Medulla oblongata (tissue), 1 donor: ENCODE measurements around the gene TRIM38.
"Not testable (repeated sequence)": the region's sequence is repeated elsewhere in the genome, so short reads cannot be mapped to it uniquely, and the experiment has no call there.

ENCODE experiments used
- DNase-seq: peaks from one replicate; pipeline ENCODE4 v3.0.0-alpha.2; 2015; ENCODE audit errors: extremely low spot score

The TRIM38 gene, protein sequence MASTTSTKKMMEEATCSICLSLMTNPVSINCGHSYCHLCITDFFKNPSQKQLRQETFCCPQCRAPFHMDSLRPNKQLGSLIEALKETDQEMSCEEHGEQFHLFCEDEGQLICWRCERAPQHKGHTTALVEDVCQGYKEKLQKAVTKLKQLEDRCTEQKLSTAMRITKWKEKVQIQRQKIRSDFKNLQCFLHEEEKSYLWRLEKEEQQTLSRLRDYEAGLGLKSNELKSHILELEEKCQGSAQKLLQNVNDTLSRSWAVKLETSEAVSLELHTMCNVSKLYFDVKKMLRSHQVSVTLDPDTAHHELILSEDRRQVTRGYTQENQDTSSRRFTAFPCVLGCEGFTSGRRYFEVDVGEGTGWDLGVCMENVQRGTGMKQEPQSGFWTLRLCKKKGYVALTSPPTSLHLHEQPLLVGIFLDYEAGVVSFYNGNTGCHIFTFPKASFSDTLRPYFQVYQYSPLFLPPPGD

DNA sequence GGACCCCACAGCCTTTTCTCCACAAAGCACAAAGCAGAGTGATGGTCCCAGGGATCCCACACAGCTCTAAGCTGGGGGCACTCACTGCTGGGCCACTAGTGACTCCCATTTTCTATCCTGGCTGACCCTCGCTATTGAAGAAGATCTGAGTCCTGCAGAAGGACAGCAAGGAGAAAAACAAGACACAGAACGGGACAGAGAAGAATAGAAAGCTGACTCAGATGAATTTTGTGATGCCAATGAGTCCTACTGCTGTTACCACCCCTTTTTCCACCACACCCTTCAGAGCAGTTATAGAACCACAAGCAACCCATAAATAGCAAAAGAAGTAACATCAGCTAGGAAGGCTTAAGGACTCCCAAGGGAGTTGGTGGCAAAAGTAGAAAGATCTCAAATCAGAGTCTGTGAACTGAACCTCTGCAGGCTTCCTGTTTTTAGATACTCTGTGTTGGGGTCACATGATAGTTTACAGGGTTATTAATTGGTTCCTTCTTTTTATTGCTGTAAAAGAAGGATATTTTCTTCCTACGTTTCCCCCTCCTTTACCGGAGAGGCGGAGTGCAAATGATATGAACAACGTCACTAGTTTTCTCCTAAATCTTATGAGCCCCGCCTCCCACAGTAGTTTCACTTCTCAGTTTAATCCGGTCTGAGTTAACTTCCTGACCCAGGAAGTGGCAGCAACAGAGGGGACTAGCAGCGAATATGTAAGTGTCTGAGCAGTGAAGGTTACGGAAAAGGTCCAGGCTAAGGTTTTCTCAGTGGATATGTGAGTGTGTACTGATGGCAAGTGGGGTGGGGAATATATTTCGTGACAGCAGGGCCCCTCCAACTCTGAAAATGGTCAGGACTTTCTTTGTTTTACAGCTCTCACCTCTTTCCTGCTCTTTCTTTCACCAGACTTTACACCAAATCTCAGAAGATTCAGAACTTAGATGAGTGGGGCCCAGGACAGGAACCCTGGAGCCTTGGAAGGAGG lies at the start of gene TRIM38:
Gene TRIM38, plus strand, starts transcription at position 654 of the 979 bp plus-strand sequence. CDS start 3,721 bp downstream, outside the sequence.
- DNase-seq, result peak; percentile 91

DNA sequence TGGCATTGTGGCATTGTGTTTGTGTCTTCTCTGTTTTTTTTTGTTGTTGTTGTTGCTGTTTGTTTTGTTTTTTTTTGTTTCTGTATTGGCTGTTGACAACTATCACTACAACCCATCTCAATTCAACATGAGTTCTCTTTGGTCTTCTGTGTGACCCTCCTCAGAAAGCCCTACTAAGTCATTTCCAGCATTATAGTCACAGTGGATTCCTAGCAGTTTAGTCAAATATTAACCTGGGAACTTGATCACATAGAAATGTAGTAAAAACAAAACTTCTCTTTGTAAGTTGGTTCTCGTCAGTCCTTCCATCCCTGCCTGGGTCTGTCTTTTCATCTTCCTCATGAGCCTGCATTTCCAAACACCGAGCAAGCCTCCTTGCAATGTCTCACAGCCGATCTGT lies 48.9 kb upstream of the TRIM38 start:
- DNase-seq, result no peak

DNA sequence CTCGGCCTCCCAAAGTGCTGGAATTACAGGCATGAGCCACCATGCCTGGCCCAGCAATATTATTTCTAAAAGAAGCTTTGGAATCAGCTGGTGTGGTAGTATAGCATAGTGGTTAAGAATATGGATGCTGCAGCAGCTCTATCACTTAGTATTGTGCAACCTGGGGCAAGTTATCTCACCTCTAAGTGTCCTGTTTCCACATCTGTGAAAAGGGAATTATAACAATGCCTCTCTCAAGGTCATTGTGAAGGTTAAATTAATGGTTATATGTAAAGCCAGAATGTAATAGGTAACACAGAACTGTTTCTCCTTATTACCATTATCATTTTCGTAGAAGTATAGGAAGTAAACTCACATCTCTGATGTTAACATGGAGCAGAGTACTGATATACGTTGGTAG lies 46.3 kb upstream of the TRIM38 start:
- DNase-seq, result no peak

DNA sequence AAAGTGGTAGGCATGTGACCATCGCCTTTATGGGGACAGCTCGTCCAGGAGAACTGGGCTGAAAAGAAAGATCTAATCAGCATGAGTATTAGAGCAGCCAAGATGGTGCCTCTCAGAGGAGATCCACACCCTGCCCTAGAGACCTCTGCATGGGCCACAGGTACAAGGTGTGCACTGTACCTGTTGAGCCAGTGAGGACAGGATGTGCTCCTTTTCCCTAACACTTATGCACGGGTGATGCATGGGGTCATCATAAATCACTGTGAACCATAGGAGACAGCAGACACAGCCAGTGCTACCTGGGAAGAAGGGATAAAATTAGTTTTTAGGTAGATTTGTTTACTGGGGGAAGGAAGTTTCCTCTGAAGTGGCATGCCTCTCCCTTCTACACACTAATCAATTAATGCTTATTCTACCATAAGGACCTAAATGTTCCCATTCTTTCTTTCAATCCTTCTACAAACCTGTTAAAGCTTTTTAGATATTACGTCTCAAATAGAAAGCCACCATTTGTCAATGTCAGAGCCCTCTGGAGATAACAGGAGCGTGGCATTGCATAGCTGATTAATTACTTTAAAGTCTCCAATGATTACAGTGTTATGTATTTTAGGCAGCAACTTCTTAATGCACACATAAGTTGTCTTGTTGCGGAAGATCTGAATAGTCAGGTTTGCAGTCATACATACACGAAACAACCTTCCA lies 45.7 kb upstream of the TRIM38 start:
- no peak for DNase-seq

DNA sequence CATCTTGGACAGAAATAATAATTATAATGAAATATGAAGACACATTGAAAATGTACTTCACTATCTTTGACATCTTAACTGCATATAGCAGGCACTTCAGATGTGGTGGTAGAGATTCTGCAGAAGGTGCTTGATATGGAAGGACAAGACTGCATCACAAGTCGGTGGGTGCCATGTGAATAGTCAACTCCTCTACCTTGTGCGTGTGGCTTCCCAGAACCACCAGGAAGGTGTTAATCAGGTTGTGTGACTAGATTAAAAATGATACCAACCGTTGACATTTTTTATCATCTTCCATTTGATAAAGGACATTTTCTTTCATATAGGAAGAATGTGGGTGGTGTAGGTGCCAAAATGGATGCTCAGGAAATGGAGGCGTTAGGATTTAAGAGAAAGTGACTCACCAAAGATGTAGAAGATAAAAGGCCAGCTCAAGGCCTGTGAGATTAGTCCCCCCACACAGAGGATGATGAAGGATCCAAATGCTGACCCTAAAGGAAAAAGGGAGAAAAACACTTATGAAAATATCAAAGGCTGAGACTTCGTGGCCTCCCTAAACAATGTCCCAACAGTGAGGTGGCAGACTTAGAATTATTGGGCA lies 44.4 kb upstream of the TRIM38 start:
- no peak for DNase-seq

DNA sequence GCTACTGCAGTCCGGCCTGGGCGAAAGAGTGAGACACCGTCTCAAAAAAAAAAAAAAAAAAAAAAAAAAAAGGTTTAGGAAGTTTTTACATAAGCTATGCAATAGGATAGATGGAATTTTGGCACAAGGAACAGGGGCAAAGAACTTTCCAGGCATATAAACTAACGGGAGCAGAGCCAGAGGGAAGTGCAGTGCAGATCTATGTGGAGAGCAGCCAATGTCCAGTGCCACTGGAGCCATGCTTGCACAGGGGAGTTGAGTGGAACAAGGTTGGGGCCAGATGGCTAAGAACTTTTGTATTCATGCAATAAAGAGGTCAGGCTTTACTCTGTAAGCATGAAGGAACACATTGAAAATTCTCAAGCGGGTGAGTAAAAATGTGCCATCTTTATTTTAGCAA lies 42.9 kb upstream of the TRIM38 start:
- DNase-seq, result no peak

DNA sequence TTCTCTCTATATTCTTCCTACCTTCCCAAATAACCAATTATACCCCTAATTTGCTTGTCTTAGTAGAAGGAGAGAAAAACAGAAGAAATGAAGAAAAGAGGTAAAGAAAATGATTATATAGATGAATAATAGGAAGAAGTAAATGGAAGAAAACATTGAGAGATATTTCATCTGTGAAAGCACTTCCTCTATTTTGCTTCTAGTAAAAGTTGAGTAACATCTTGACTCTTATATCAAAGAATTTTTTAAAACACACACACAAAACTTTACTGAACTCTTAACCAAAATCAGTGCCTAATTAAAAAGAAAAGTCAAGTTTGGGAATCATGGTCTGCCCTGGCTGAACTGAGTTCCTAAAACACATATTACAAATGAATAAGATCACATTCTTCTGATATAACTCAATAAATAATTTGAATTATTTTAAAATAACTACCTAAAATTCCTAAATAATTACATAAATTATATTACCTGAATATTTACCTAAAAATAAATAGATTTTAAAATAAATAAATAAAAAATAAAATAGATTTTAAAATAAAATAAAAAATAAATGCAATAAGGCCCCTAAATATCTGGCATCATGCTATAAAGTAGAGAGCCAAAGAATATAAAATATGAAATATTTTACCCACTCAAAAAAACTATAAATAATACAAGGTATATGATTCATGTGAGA lies 40.9 kb upstream of the TRIM38 start:
- no peak for DNase-seq

DNA sequence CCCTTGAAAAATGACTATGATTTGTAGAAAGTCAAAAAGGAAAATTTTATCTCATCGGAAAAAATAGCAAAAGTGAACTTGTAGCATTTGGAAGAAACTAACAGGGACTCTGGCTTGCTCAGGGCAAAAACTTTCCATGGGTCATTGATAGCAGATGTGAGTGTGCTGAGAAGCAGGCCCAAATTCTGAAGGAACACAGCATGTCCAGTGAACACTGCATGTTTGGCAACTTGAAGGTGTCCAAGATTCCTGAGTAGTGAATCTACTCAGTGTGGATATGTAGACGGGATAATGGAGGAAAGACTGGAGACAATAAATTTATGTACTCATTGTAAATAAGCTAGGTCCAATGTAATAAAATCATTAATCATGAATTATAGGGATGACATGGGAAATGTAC lies 40.3 kb upstream of the TRIM38 start:
- no peak for DNase-seq

DNA sequence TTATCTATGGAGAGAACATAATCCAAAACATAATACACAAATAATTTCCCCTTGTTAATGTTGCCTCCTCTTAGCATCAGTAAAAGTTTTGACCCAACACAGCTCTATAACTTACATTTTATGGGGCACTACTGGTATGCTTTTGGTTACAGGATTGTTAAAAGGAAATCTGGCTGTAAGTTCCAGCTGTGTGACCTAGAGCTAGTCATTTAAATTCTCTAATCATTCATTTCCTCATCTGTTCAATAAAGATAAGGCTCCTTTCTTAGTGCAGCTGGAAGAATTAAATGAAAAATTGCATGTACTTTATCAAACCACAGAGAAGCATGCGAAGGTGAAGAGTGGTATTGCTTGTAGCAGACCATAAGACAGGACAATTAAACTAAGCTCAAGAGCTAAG lies 36.7 kb upstream of the TRIM38 start:
- DNase-seq, result no peak

DNA sequence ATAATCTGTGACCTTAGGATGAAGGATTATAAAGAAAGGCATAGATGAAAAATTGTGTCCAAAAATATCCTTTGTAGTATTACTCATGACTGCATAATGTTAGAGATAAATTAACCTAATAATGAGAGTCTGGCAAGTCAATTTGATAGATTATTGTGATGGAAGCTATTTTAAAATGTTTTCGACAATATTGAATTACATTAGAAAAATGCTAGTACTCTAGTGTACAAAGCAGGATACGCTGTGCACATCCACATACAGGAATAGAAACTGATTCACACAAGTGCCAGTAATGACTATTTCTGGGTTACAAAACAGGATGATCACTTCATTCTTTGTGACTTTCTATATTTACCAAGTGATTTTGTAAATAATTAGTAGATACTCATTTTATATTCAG lies 35.4 kb upstream of the TRIM38 start:
- DNase-seq, result no peak

DNA sequence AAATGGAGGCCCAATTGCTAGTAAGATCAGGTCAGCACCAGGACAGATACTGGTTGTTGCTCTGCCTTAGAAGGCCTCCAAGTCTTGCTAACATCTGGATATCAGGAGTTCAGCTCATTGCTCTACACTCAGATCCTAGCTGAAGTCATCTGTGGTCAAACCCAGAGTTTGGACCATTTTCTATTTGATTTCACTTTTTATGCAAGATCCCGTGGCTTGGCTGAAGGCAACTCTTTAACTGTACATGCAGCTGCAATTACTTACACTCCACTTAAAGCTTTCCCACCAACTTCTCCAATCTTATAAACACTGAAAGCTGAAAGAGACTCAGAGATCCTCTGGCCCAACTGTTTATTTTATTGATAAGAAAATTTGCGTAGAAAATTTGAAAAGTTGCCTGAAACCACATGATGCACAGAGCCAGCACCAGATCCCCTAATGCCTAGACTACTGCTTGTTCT lies 34.8 kb upstream of the TRIM38 start:
- DNase-seq, result no peak

DNA sequence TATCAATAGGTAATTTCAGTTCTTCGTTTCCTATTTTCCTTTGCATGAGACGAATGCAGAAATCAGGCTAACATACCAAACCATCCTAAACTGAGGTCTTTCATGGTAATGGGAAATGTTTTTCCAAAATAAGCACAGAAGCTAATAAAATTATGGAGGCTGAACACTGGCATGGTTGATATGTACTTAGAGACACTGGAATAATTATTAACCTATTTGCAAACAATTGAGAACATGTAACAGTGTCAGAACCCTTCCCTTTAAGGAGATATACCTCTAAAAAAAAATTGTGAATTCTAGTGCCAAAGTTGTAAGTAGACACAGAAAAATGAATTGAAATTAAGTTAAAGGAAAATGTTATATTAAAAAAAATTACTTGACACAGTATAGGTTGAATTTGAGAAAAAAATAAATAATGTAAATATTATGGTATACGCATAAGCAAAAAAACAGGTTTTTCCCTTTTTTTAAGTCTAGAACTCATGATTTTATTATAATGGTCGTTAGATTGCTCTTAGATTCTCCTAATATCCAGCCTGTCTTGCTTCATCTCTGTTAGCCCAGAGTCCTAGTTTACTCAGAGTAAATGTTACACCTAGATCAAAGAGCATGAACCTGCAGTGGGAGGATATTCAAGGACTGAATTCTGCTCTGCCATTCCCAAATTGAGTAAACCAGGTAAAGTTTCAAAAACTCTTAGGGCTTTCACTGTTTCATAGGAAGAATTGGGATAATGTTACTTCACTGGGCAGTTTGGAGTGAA lies 33.9 kb upstream of the TRIM38 start:
- no peak for DNase-seq

DNA sequence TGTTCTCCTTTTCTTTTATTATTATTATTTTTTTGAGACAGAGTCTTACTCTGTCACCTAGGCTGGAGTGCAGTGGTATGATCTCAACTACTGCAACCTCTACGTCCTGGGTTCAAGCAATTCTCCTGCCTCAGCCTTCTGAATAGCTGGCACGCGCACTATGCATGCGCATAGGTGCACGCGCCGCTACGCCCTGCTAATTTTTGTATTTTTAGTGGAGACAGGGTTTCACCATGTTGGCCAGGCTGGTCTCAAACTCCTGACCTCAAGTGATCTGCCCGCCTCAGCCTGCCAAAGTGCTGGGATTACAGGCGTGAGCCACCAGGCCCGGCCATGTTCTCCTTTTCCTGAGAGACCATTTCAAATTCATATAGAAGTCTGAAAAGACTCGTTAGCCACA lies 32.8 kb upstream of the TRIM38 start:
- DNase-seq, result not testable (repeated sequence)

DNA sequence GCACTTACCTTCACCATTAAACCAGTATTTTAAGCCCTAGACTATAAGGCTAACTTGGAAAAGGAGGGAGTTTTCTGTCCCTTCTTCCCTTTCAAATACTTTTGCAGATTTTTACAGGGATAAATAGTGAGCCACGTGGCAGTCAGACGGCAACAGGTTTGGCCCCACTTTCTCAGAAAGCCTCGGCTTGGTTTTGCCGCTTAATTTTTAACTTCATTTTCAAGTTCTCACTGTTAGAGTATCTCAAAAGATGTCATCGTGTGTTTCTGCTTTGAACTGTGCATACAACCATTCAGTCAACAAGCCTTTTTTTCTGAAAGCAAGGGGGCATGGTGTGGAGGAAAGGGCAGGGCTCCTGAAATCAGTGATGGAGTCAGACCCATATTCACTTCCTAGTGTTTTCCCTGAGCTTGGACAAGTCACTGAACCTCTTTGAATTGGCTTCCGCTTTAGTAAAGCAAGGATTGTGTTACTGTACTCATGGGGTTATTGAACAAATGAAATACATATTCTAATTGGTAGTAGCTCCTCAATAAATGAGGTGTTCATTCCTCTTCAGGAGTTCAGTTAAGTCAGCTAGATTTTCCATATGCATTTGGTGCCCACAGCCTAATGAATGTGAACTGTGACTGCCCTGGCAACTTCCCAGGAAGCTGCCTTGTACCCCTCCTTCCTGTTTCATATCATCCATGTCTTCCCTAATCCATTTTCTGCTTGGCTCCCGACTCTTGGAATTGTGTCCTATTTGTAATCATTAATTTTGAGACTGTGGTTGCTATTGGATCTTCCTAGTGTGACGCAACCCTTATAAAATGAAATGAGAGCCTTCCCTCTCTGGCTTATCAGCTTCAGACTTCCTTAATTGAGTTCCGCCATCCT lies 31.8 kb upstream of the TRIM38 start, which contains the start of gene SLC17A2:
Gene SLC17A2, minus strand, starts transcription at position 160 of the 879 bp plus-strand sequence. CDS start 4,895 bp downstream, outside the sequence.
- DNase-seq, result no peak

DNA sequence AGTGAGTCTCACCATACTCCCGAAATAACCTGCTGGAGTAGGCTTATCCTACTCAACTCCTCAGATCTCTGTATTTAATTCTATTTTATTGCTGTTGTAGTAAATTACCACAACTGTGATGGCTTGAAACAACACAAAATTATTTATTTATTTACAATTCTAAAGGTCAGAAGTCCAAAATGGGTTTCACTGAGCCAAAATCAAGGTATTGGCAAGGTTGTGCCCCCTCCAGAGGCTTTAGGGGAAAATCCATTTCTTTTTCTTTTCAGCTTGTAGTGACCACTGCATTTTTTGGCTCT lies 31.2 kb upstream of the TRIM38 start:
- DNase-seq, result no peak

DNA sequence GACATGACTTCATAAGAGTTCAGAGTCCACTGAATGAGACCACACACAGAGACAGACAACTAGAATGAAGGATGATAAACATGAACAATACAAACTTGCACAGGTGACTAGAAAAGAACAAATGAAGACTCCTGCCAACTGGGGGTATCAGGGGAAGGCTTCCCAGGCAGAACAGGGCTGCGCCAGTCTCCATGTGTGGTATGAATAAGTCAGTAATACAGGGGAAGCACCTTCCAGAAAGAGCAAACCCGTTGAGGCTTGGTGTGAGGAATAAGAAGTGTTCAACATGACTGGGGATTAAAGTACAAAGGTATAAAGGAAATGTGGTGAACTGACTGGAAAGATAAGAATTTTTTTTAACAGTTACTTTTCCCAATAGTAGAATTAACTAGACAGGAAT lies 28.4 kb upstream of the TRIM38 start:
- no peak for DNase-seq

DNA sequence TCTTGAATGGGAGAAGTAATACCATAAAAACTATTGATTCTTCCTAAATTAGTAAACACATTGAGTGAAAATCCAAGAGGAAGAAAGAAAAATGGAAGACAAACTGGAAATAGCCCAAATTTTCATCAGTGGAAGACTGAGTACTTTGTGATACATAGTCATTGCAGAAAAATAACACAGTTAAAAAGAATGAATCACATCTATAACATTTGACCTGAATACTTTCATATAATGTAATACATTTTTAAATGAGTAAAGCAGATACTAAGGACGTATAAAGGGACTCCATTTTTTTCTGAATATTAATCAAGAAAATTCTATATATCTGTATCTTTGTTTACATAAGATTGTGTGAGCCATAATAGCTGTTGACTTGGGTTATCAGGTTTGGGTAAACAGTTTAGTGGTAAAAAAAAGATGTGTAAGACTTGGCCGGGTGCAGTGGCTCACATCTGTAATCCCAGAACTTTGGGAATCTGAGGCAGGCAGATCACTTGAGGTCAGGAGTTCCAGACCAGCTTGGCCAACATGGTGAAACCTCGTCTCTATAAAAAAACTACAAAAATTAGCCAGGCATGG lies 27.8 kb upstream of the TRIM38 start:
- no peak for DNase-seq

DNA sequence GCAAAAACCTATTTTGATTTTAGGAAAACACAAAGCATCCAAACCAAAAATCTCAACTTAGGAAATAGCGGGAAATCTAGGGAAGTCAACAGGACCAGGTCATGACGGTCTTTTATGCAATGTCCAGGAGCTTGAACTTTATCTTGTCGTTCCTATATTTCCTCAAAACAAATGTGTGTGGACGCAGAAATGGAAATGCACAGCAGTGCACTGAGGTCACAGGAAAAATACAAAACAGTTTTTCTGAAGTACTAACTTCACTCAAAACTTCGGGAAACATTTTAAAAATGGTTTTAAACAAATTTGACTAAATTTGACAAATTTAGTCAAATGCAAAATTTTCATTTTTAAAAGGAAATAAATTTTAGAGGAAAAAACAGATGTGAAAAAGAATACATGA lies 26.6 kb upstream of the TRIM38 start:
- DNase-seq, result no peak

DNA sequence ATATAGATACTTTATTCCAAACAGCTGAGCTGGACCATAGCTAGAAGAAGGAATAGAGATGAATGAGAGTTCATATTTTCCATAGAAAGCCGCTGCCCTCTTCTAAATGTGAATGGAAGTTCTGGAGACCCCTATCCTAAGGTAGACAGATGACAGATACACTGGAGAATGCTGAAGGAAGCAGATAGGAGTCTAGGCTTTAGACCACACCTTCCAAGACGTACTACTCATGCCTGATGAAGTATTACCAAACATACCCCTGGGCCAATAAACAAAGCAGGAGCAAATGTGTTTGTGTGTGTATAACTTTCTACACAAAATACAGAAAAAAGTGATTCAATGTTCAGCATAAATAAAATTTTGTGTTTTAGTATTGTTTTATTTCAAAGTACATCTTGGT lies 23.0 kb upstream of the TRIM38 start:
- DNase-seq, result no peak
